Activated naive CD4-positive, alpha-beta T cell treated with Interleukin-2 at 50 U/mL for 16 hours (primary cell): ENCODE results near the gene MRPS12.
"Not testable (repeated sequence)": the region's sequence is repeated elsewhere in the genome, so short reads cannot be mapped to it uniquely, and the experiment has no call there.

Experiments used
- DNase-seq: peaks from one replicate; pipeline ENCODE4 v3.0.0-alpha.2; 2020

MRPS12 gene

GRCh38 chr19:38912600-38913514 is 17.9 kb upstream of the MRPS12 start:
- no peak for DNase-seq

- no peak for DNase-seq
Observed at GRCh38 chr19:38913958-38914357, 16.8 kb upstream of the MRPS12 start.

GRCh38 chr19:38915329-38916321 is 15.1 kb upstream of the MRPS12 start:
- DNase-seq: no peak

- DNase-seq: no peak
Observed at GRCh38 chr19:38917516-38917915, 13.2 kb upstream of the MRPS12 start.

- DNase-seq: no peak
Observed at GRCh38 chr19:38917921-38918491, 12.7 kb upstream of the MRPS12 start.

GRCh38 chr19:38918526-38918925 is 12.2 kb upstream of the MRPS12 start:
- DNase-seq: no peak

GRCh38 chr19:38919837-38920601 is 10.7 kb upstream of the MRPS12 start:
- DNase-seq: no peak

- no peak for DNase-seq
Observed at GRCh38 chr19:38920602-38921419, 9.9 kb upstream of the MRPS12 start.

GRCh38 chr19:38921420-38922274 is 9.1 kb upstream of the MRPS12 start:
- no peak for DNase-seq

- no peak for DNase-seq
Observed at GRCh38 chr19:38922482-38922881, 8.3 kb upstream of the MRPS12 start.

- no peak for DNase-seq
Observed at GRCh38 chr19:38924388-38924787, 6.4 kb upstream of the MRPS12 start.

GRCh38 chr19:38928391-38929001 is 2.2 kb upstream of the MRPS12 start:
- no peak for DNase-seq

GRCh38 chr19:38929929-38930775 is 592 bp upstream of the MRPS12 start, which contains the start of gene SARS2:
Gene SARS2 (minus strand): TSS chr19:38930763. CDS start chr19:38930736, 27 bp downstream.
- peak; percentile 90 for DNase-seq

- DNase-seq: no peak
Observed at GRCh38 chr19:38931521-38931793, 713 bp downstream of the MRPS12 start.

- peak; percentile 34 for DNase-seq
Observed at GRCh38 chr19:38932425-38933179, 1.9 kb downstream of the MRPS12 start.

- DNase-seq: no peak
Observed at GRCh38 chr19:38933544-38933943, 2.8 kb downstream of the MRPS12 start.

GRCh38 chr19:38939957-38940356 is 9.2 kb downstream of the MRPS12 start:
- DNase-seq: no peak

- DNase-seq: not testable (repeated sequence)
Observed at GRCh38 chr19:38941466-38941865, 10.7 kb downstream of the MRPS12 start.
